GM04504 (cell line): ENCODE data around the gene LRFN4.

Source experiments
- DNase-seq: peaks from one replicate; pipeline ENCODE4 v3.0.0-alpha.2; 2012; ENCODE audit warnings: low read depth

The LRFN4 gene

GRCh38 chr11:66858186-66858938 is 1.5 kb downstream of the LRFN4 start:
- no peak for DNase-seq

DNA sequence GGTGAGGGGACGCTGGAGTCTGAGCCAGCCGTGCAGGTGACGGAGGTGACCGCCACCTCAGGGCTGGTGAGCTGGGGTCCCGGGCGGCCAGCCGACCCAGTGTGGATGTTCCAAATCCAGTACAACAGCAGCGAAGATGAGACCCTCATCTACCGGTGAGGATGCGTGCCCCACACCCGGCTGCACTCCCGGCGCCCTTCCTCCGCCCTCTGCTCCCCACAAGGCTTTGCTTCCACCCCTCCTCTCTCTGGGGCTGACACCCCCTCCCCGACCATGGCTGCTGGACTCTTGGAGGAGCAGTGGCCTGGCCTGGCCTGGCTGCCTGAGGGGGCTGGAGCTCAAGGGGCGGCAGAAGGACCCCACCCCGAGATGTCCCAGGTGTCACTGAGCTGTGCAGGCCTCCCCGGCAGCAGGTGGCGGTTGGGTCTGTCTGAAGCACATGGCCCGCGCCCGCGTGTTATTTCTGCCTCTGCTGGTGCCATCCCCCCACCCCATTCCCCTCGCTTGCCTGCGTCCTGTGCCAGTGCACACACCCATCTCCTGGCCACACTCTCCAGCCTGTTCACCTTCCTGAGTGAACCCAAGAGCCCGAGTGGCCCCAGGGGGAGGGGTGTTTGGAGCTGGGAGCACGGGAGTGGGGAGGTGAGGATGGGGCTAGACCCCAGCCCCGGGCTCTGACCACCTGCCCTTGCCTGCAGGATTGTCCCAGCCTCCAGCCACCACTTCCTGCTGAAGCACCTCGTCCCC is 2.2 kb downstream of the LRFN4 start:
- no peak for DNase-seq

GRCh38 chr11:66859686-66860448 is 3.0 kb downstream of the LRFN4 start:
- no peak for DNase-seq

- DNase-seq, result no peak
Measured at GRCh38 chr11:66860449-66860831, 3.6 kb downstream of the LRFN4 start.

GRCh38 chr11:66861038-66861773 is 4.3 kb downstream of the LRFN4 start:
- DNase-seq, result no peak

- no peak for DNase-seq
Measured at GRCh38 chr11:66861774-66862558, 5.1 kb downstream of the LRFN4 start.

DNA sequence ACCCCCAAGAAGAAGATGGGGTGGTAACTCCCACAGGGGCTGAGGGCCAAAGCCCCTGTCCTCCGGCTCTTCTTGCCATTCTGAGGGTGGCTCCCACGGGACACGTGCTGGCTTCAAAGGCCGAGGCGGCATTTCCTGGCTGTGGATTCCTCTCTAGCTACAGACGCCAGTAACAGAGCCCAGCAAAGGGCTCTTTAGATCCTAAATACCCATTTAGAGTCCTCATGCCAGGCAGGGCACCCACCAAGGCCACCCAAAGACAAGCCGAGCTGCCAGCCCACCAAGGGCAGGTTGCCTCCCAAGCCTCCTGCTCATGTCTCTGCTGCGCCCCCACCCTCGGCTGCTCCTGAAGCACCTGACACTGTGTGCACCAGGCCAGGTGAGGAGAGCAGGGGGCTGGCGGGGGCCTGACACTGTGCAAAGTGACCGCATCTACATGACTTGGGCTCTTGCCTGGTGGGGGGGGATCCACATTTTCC is 5.7 kb downstream of the LRFN4 start:
- no peak for DNase-seq

GRCh38 chr11:66863428-66864125 is 6.7 kb downstream of the LRFN4 start:
- DNase-seq, result no peak

- no peak for DNase-seq
Measured at GRCh38 chr11:66864172-66864901, 7.5 kb downstream of the LRFN4 start.

- no peak for DNase-seq
Measured at GRCh38 chr11:66864924-66865697, 8.2 kb downstream of the LRFN4 start.

DNA sequence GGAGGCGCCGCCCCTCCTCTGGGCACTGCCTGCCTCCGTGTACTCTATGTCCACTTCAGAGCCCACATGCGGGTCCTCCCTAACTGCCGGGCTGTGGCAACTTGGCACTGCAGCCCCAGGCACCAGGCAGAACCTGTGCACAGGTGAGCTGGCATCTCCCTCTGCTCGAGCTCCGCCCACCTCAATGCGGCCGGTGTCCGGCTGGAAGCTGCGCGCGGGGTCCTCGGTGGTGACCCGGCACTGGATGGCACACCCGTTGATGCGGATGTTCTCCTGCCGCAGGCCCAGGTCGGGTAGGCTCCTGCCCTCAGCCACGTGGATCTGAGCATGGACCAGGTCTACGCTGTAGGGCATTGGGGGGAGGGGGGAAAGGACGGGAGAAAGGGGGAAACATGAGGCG is 9.1 kb downstream of the LRFN4 start:
- no peak for DNase-seq

DNA sequence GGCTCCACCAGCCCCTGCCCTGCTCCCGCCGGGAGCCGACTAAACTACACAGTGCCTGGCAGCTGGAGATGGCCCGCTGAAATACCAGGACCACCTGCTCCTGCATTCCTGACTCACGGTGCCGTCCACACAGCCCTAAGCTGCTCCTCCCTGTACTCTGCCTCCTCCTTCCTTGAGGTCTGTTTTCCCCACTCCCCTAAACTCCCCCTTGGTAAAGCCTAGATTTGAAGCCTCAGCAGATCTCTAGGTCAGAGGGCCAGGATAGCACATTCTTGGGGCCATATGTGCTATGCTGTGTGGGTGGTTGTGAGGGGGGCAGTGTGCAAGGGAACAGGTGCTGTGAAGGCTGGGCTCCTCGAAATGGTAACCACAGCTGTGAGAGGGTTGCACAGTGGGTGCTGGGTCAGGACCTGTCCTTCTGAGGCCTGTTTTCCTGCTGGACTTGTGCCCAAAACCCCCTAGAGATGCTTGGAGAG is 9.7 kb downstream of the LRFN4 start:
- DNase-seq, result no peak

DNA sequence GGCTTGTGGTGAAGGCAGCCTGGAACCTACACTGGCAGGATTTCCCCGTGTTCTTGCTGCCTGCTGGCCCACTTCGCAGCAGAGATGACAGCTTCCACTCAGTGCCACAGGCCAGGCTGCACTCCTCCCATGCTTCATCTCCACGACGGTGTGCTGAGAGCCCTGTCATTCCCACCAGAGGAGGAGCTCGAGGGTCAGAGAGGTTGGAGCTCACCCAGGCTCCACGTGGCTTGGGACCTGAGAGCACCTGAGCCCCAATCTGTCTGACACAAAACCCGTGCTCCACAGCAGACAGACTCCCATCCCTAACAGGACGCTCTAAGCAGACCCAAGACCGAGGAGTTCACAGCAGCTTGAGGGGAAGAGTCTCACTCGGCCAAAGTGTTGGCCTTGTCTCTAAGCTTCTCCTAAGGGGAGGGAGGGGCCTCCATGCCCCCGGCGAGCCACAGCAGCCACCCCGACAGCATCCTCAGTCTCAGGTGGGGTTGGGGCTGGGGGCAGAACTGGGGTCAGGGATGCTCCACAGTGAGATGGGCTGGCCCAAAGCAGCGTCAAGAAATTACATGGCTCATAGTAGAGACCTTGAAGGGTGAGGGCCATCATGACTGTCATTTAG is 10.7 kb downstream of the LRFN4 start:
- no peak for DNase-seq

GRCh38 chr11:66868082-66868725 is 11.3 kb downstream of the LRFN4 start:
- DNase-seq, result no peak

GRCh38 chr11:66868726-66869566 is 12.1 kb downstream of the LRFN4 start:
- DNase-seq, result no peak

GRCh38 chr11:66869567-66869870 is 12.7 kb downstream of the LRFN4 start:
- no peak for DNase-seq

DNA sequence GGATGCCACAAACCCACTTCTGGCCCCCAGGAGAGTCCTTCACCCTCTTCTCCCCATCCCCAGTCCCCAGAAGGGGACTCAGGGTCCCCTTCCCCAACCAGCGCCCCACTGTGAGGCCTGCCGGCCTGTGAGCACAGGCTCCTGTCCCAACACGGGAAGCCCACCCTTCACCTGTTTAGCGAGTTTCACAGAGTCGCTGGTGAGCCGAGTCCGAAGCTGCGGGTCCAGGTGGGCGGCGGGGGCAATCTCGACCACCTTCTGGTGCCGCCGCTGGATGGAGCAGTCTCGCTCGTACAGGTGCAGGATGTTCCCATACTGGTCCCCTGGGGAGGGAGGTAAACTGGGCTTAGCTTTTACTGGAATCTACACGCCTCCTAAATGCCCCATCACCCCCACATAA is 13.3 kb downstream of the LRFN4 start:
- no peak for DNase-seq
